GM12801 (cell line): ENCODE results near the gene TEX19.

Source experiments
- CTCF ChIP-seq: IDR thresholded peaks from one replicate; pipeline ENCODE4 v1.5.1; 2011; ENCODE audit warnings: control low read depth; ENCODE audit not compliant: insufficient read length; ENCODE audit errors: extremely low read depth

The TEX19 gene

GRCh38 chr17:82372249-82373071 lies 13.4 kb downstream of the TEX19 start:
- no peak for TF ChIP-seq CTCF

GRCh38 chr17:82373731-82374625 lies 14.9 kb downstream of the TEX19 start:
- TF ChIP-seq CTCF, result no peak

- no peak for TF ChIP-seq CTCF
Measured at GRCh38 chr17:82374626-82375331, 15.7 kb downstream of the TEX19 start.

GRCh38 chr17:82375359-82376041 lies 16.5 kb downstream of the TEX19 start:
- no peak for TF ChIP-seq CTCF

- TF ChIP-seq CTCF, result no peak
Measured at GRCh38 chr17:82376042-82376730, 17.1 kb downstream of the TEX19 start.

GRCh38 chr17:82377924-82378740 lies 19.1 kb downstream of the TEX19 start:
- no peak for TF ChIP-seq CTCF
